NCI-H774 (cell line): ENCODE data around the gene YOD1.

Experiments used
- DNase-seq: peaks from one replicate; lab custom pipeline; 2025; lab: John Stamatoyannopoulos, UW

Gene YOD1

GRCh38 chr1:207006914-207007313 lies 44.1 kb downstream of the YOD1 start:
- DNase-seq, result no peak

GRCh38 chr1:207006083-207006482 lies 44.9 kb downstream of the YOD1 start:
- DNase-seq, result no peak

- peak; percentile 44 for DNase-seq
These were observed 45.8 kb downstream of the YOD1 start for GRCh38 chr1:207004931-207005830.

- no peak for DNase-seq
These were observed 47.8 kb downstream of the YOD1 start for GRCh38 chr1:207003210-207003609.

GRCh38 chr1:207002724-207003146 lies 48.3 kb downstream of the YOD1 start:
- no peak for DNase-seq

- no peak for DNase-seq
These were observed 49.3 kb downstream of the YOD1 start for GRCh38 chr1:207001492-207002245.

GRCh38 chr1:207000651-207001291 lies 50.2 kb downstream of the YOD1 start:
- DNase-seq, result no peak

GRCh38 chr1:206998816-206999215 lies 52.2 kb downstream of the YOD1 start:
- DNase-seq, result no peak
